GM19468 (cell line): ENCODE measurements around the gene UNC93B1.

Experiments
- ATAC-seq: cut with Tn5 transposase; IDR thresholded peaks from one replicate; pipeline ENCODE4 v1.9.1; 2021; ENCODE audit warnings: mild to moderate bottlenecking, moderate library complexity, moderate number of reproducible peaks; ENCODE audit not compliant: unreplicated experiment; ENCODE audit errors: extremely low read depth

UNC93B1 gene

GRCh38 chr11:68026391-68027105, 22.7 kb upstream of the UNC93B1 start:
- no peak for ATAC-seq

GRCh38 chr11:68025047-68025446, 21.1 kb upstream of the UNC93B1 start:
- no peak for ATAC-seq

GRCh38 chr11:68024508-68024907, 20.6 kb upstream of the UNC93B1 start:
- no peak for ATAC-seq

GRCh38 chr11:68022531-68022930, 18.6 kb upstream of the UNC93B1 start:
- ATAC-seq = no peak

GRCh38 chr11:68021167-68021787, 17.4 kb upstream of the UNC93B1 start:
- ATAC-seq = no peak

- ATAC-seq = no peak
These were observed 16.7 kb upstream of the UNC93B1 start for GRCh38 chr11:68020575-68020974.

GRCh38 chr11:68019486-68019885, 15.6 kb upstream of the UNC93B1 start:
- no peak for ATAC-seq

GRCh38 chr11:68018730-68019190, 14.9 kb upstream of the UNC93B1 start:
- ATAC-seq = no peak

- ATAC-seq = no peak
These were observed 14.3 kb upstream of the UNC93B1 start for GRCh38 chr11:68017980-68018729.

GRCh38 chr11:68016904-68017817, 13.3 kb upstream of the UNC93B1 start:
- no peak for ATAC-seq

GRCh38 chr11:68016161-68016903, 12.4 kb upstream of the UNC93B1 start:
- no peak for ATAC-seq

GRCh38 chr11:68015467-68015866, 11.6 kb upstream of the UNC93B1 start:
- no peak for ATAC-seq

- no peak for ATAC-seq
These were observed 11.1 kb upstream of the UNC93B1 start for GRCh38 chr11:68014947-68015447.

GRCh38 chr11:68014157-68014946, 10.5 kb upstream of the UNC93B1 start:
- no peak for ATAC-seq

GRCh38 chr11:68013611-68014156, 9.8 kb upstream of the UNC93B1 start:
- ATAC-seq = no peak

GRCh38 chr11:68012843-68013610, 9.1 kb upstream of the UNC93B1 start:
- no peak for ATAC-seq

- no peak for ATAC-seq
These were observed 8.3 kb upstream of the UNC93B1 start for GRCh38 chr11:68012044-68012842.
